ENCODE measurements around the gene TPPP2. TPM values are rescaled to one million over a fixed set of nuclear protein-coding genes. Genes with fewer than 3 reads are reported as not detected.

TPPP2 gene
- total RNA-seq, 1 donor from 2014 or later = not detected

DNA sequence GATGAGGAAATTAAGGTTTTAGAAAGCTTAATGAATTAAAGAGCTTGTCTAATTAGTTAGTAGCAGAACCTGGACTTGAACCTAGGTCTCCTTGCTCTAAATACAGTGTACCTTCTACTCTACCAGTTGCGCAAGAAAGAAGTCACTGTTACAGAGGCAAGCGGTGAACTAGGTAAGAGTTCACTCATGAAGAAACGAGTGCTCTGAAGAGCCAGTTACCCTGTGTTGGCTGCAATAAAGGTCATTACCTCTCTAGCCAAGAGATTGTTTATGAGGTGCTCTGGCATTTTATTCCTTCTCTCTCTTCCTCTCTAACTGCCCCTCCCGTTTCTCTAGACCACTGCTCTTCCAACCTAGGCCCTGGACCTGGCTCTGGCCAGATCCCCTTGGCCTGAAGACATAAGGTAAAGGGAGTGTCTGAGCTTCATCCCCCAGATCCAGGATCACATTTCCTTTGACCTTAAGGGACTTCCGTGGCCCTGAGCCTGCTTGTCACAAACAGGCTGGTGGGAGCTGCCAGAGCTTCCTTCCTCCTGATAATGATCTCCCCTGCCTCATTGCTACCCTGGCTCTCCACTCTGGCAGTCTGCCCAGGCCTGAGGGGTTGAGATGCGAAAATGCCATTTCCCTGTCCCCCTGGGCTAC, 14.1 kb downstream of the TPPP2 start:
- TF ChIP-seq, protein P1, sequence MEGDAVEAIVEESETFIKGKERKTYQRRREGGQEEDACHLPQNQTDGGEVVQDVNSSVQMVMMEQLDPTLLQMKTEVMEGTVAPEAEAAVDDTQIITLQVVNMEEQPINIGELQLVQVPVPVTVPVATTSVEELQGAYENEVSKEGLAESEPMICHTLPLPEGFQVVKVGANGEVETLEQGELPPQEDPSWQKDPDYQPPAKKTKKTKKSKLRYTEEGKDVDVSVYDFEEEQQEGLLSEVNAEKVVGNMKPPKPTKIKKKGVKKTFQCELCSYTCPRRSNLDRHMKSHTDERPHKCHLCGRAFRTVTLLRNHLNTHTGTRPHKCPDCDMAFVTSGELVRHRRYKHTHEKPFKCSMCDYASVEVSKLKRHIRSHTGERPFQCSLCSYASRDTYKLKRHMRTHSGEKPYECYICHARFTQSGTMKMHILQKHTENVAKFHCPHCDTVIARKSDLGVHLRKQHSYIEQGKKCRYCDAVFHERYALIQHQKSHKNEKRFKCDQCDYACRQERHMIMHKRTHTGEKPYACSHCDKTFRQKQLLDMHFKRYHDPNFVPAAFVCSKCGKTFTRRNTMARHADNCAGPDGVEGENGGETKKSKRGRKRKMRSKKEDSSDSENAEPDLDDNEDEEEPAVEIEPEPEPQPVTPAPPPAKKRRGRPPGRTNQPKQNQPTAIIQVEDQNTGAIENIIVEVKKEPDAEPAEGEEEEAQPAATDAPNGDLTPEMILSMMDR (IDR thresholded peaks at IDR 0.05) = no peak
- H3K4me3 Mint-ChIP-seq = no peak overlapping the region
- intact Hi-C loops (cut with micrococcal nuclease) = no loop called here
- ChIA-PET CTCF (interaction anchor here (1.5 to 2.4 kb wide), 2 partner anchors 8 to 29 kb away, joined by 6 to 15 read pairs; no protein-coding TSS in a partner anchor), POLR2A (no interaction called here)
- no peak overlapping the region for H3K27ac Mint-ChIP-seq
- no peaks in the 10 kb centered on the region for H3K9me3 Mint-ChIP-seq
- no peaks in the 10 kb centered on the region for H3K4me1 Mint-ChIP-seq
- peaks cover 29% of the 10 kb centered on the region for H3K27me3 Mint-ChIP-seq
- ATAC-seq (ENCODE audit: low read depth) (no peak), DNase-seq (no peak)
- no peaks in the 10 kb centered on the region for H3K36me3 Mint-ChIP-seq (ENCODE audit: low read depth)

DNA sequence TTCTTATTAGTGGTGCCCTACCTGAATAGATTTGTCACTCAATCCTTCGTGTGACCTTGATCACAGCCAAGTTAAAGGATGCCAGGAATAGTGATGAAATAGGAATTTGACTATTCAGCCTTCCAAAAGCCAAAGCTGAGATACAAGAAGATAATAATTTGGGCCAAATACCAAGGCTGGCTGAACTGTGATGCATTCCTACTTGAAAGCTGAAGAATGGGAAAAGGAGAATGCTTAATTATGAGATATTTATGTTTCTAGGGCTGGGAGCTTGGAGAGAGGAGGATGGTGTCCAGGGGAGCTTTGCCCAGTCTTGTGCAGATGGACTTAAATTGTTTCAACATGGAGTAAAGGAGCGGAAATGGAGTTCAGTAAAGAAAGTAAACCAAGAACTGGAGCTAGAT, 17.4 kb downstream of the TPPP2 start:
- Mint-ChIP-seq H3K4me3 (no peak overlapping the region), H3K36me3 (ENCODE audit: low read depth) (no peaks in the 10 kb centered on the region), H3K4me1 (no peaks in the 10 kb centered on the region), H3K9me3 (no peaks in the 10 kb centered on the region), H3K27ac (no peak overlapping the region), H3K27me3 (peaks cover 21% of the 10 kb centered on the region)
- TF ChIP-seq, protein P1 (IDR thresholded peaks at IDR 0.05) = no peak
- CTCF ChIA-PET = interaction anchor here (1.2 to 2.3 kb wide), 2 partner anchors 20 to 33 kb away, joined by 3 to 9 read pairs; no protein-coding TSS in a partner anchor
- DNase-seq (no peak), ATAC-seq (ENCODE audit: low read depth) (no peak)
- intact Hi-C loops (cut with micrococcal nuclease) = no loop called here
- POLR2A ChIA-PET = no interaction called here

DNA sequence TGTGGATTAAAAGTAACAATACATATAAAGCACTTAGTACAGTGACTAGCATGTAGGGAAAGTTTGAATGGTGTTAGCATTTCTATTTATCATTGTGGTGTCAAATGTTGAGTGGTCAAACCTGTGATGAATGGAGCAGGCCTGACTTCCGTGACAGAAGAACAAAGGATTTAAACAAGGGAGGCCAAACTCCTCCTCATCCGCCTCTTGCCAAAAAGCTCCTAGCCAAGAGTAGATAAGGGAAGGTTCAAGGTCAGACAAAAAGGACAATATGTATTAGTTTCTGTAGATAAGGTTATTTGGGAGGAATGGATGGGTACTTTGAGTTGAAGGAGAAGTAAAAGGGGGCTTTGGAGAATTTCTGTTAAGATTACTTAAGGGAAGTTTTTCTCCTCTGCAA, 18.6 kb downstream of the TPPP2 start:
- ChIA-PET POLR2A (no interaction called here), CTCF (no interaction called here)
- Mint-ChIP-seq H3K27me3 (peaks cover 18% of the 10 kb centered on the region), H3K36me3 (ENCODE audit: low read depth) (no peaks in the 10 kb centered on the region), H3K4me3 (no peak overlapping the region), H3K27ac (no peak overlapping the region), H3K4me1 (no peaks in the 10 kb centered on the region), H3K9me3 (no peaks in the 10 kb centered on the region)
- intact Hi-C loops (cut with micrococcal nuclease) = no loop called here
- TF ChIP-seq, protein P1 (IDR thresholded peaks at IDR 0.05) = no peak
- DNase-seq (no peak), ATAC-seq (ENCODE audit: low read depth) (no peak)

DNA sequence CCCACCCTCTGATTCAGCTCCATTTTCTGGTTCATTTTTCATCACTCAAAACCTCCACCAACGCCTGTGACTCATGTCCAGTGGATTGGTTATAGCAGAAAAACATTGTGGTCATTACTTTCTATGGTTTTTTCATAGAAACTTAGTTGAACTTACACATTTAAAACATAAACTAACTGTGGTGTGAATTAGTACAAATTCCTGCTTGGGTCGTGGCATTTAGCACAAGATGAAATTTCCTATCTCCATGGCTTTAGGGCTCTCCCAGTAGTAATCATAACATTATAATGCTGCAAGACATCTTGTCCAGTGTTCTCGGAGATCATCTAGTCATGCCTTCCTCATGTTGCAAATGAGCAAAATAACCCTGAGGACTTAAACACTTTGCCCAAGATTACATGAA, 19.3 kb downstream of the TPPP2 start:
- Mint-ChIP-seq H3K9me3 (no peaks in the 10 kb centered on the region), H3K36me3 (ENCODE audit: low read depth) (no peaks in the 10 kb centered on the region), H3K27me3 (peaks cover 17% of the 10 kb centered on the region), H3K27ac (no peak overlapping the region), H3K4me3 (no peak overlapping the region), H3K4me1 (no peaks in the 10 kb centered on the region)
- intact Hi-C loops (cut with micrococcal nuclease) = no loop called here
- ChIA-PET POLR2A (no interaction called here), CTCF (no interaction called here)
- ATAC-seq (ENCODE audit: low read depth) = no peak
- TF ChIP-seq, protein P1 (IDR thresholded peaks at IDR 0.05) = no peak
- no peak for DNase-seq

DNA sequence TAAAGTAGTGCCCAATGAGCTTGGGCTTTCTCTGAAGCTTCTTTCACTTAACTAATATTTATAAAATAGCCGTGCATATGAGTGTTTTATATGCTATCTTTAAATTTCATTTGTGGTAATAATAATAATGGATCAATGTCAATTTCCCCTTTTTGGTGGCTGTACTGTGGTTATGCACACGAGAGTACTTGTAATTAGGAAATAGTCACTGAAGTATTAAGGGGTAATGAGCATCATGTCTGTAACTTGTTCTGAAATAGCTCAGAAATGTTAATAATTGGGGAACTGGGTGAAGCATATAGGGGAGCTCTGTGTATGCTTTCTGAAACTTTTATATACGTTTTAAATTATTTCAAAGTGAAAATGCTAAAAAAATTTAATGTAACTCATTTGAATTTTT, 20.6 kb downstream of the TPPP2 start:
- Mint-ChIP-seq H3K27ac (no peak overlapping the region), H3K4me3 (no peak overlapping the region), H3K27me3 (peaks cover 6% of the 10 kb centered on the region), H3K9me3 (no peaks in the 10 kb centered on the region), H3K36me3 (ENCODE audit: low read depth) (no peaks in the 10 kb centered on the region), H3K4me1 (no peaks in the 10 kb centered on the region)
- DNase-seq (no peak), ATAC-seq (ENCODE audit: low read depth) (no peak)
- TF ChIP-seq, protein P1 (IDR thresholded peaks at IDR 0.05) = no peak
- ChIA-PET POLR2A (no interaction called here), CTCF (interaction anchor here (1.2 kb wide), 1 partner anchor 36 kb away, joined by 3 read pairs; no protein-coding TSS in a partner anchor)
- intact Hi-C loops (cut with micrococcal nuclease) = no loop called here

Measured in activated B cell treated with CpG ODN at 0.5 μM for 24 hours (primary cell).